ENCODE data around the gene SPOCD1. TPM values are rescaled to one million over a fixed set of nuclear protein-coding genes. Genes with fewer than 3 reads are reported as not detected.

Gene SPOCD1
- total and polyA plus RNA-seq, 9 donors: 0.13 to 0.75 (median 0.51) TPM

- H3K36me3 ChIP-seq (ENCODE audit: control insufficient read depth, insufficient read depth, low read length): no peaks in the 10 kb centered on the region
- DNase-seq: no peak
- no peaks in the 10 kb centered on the region for H3K27me3 ChIP-seq (ENCODE audit: control insufficient read depth, insufficient read depth, low read length)
- H3K4me1 ChIP-seq (ENCODE audit: control insufficient read depth, insufficient read depth, low read length): peaks cover 2% of the 10 kb centered on the region
- WGBS (ENCODE audit: insufficient coverage): 58% methylated on average over 8 of the region's 10 CpGs
- no peaks in the 10 kb centered on the region for H3K9me3 ChIP-seq (replicated peaks; ENCODE audit: control insufficient read depth, low read depth, low read length)
- no peak overlapping the region for H3K4me3 ChIP-seq (ENCODE audit: low read length)
- no peak overlapping the region for H3K27ac ChIP-seq (ENCODE audit: low read length)
Observed at GRCh38 chr1:31814631-31815306, 1.1 kb downstream of the SPOCD1 start.

DNA sequence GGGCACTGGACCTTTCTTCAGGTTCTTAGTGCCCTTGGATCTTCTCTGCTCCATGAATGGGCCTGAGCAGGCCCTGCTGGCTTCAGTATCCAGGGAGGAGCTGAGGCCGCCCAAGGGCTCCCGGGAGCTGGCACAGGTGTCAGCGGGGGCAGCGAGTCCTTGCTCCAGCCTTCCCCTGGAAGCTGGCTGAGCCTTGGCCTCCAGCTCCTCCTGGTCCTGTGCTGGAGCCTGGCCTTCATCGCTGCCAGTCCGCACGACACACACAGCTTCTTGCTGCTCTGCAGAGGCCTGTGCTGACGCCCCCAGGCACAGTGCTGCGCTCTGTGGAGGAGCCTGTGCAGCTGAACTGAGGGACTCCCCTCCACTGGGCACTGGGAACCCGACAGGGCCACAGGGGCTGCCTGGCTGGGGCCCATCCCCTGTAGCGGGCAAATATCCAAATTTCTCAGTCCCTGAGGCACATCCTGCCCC is 1.7 kb downstream of the SPOCD1 start:
- peaks cover 2% of the 10 kb centered on the region for H3K4me1 ChIP-seq (ENCODE audit: control insufficient read depth, insufficient read depth, low read length)
- H3K9me3 ChIP-seq (replicated peaks; ENCODE audit: control insufficient read depth, low read depth, low read length): no peaks in the 10 kb centered on the region
- no peak for DNase-seq
- no peaks in the 10 kb centered on the region for H3K27me3 ChIP-seq (ENCODE audit: control insufficient read depth, insufficient read depth, low read length)
- H3K36me3 ChIP-seq (ENCODE audit: control insufficient read depth, insufficient read depth, low read length): no peaks in the 10 kb centered on the region
- no peak overlapping the region for H3K4me3 ChIP-seq (ENCODE audit: low read length)
- WGBS (ENCODE audit: insufficient coverage): 77% methylated on average over 10 of the region's 11 CpGs
- H3K27ac ChIP-seq (ENCODE audit: low read length): no peak overlapping the region

DNA sequence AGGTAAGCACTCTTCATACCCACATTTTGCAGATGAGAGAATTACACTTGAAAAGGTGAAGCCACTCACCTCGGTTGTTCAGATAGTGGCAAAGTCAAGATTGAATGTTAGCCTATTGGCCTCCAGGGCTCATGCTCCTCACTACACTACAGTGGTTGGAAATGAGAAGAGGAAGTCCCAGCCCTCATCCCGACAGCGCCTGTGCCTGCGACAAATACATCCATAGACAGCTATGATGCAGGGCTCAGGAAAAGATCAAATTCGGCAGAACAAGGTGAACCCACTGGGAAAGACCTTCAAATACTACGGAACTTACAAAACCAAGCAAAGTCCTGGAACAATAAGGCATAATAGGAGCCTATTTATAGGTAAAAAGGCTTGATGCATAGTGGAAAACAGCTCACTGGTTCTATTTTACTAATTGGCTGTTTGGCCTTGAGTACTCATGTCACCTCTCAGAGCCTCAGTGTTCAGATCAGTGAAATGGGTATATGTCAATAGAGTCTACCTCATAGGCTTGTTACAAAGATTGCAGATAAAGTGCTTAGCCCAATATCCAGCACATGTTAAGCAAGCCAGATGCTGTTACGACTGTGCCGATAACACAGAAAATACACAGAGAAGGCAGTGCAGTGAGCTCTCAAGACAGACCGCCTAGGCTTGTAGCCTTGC is 3.5 kb downstream of the SPOCD1 start:
- no peaks in the 10 kb centered on the region for H3K36me3 ChIP-seq (ENCODE audit: control insufficient read depth, insufficient read depth, low read length)
- H3K27me3 ChIP-seq (ENCODE audit: control insufficient read depth, insufficient read depth, low read length): no peaks in the 10 kb centered on the region
- no peak overlapping the region for H3K4me3 ChIP-seq (ENCODE audit: low read length)
- 87% methylated on average over 3 of the region's 9 CpGs for WGBS (ENCODE audit: insufficient coverage)
- no peaks in the 10 kb centered on the region for H3K9me3 ChIP-seq (replicated peaks; ENCODE audit: control insufficient read depth, low read depth, low read length)
- no peak overlapping the region for H3K27ac ChIP-seq (ENCODE audit: low read length)
- DNase-seq: no peak
- peaks cover 2% of the 10 kb centered on the region for H3K4me1 ChIP-seq (ENCODE audit: control insufficient read depth, insufficient read depth, low read length)

GRCh38 chr1:31811605-31812004 is 4.2 kb downstream of the SPOCD1 start:
- Histone ChIP-seq H3K36me3 (ENCODE audit: control insufficient read depth, insufficient read depth, low read length) (no peaks in the 10 kb centered on the region), H3K9me3 (replicated peaks; ENCODE audit: control insufficient read depth, low read depth, low read length) (no peaks in the 10 kb centered on the region), H3K4me3 (ENCODE audit: low read length) (no peak overlapping the region), H3K27me3 (ENCODE audit: control insufficient read depth, insufficient read depth, low read length) (no peaks in the 10 kb centered on the region), H3K27ac (ENCODE audit: low read length) (no peak overlapping the region), H3K4me1 (ENCODE audit: control insufficient read depth, insufficient read depth, low read length) (peaks cover 2% of the 10 kb centered on the region)
- WGBS (ENCODE audit: insufficient coverage): 39% methylated on average over 4 of the region's 7 CpGs
- DNase-seq: peak; percentile 66

DNA sequence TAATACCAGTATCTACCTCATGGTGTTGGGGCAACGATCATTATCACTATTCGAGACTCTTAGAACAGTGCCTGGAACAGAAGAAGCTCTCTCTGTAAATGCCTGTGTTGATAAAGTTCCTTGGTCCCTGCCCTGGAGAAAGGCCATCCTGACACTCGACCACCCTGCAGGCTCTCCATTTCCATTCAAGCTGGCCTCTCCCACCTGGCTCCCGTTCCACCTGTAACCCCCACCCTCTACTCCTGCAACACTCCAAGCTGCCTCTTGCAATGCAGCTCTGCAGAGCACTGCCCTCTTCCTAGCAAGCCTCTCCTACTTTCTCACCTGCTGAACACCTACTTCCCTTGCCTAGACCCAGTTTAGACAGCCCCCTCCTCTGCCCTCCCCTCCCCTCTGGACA is 6.1 kb downstream of the SPOCD1 start:
- no peak for DNase-seq

DNA sequence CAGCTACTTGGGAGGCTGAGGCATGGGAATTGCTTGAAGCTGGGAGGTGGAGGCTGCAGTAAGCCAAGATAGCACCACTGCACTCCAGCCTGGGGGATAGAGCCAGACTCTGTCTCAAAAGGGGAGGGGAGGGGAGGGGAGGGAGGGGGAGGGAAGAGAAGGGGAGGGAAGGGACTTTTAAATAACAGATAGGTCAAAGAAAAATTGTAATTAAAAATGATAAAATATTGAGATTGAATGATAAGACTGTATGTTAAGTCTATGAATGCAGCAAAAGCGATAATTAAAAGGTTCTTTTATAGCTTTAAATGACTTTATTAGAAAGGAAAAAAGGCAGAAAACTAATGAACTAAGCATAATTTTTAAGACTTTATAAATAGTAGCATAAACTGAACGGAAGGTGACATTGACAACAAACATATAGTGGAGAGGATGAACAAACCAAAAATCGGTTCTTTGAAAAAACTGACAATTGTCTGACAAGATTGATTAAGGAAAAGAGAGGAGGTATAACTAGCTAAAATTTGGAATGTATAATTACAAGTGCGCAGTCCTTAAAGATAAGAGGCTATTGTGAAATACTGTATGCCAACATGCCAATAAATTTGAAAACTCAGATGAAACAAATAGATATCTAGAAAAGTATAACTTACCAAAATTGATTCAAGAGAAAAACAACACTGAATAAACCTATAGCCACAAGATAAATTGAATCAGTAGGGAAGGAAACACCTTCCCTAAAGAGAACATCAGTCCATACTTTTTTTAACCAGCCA is 8.4 kb downstream of the SPOCD1 start:
- Histone ChIP-seq H3K4me3 (ENCODE audit: low read length) (no peak overlapping the region), H3K27me3 (ENCODE audit: control insufficient read depth, insufficient read depth, low read length) (no peaks in the 10 kb centered on the region), H3K27ac (ENCODE audit: low read length) (no peak overlapping the region), H3K36me3 (ENCODE audit: control insufficient read depth, insufficient read depth, low read length) (no peaks in the 10 kb centered on the region), H3K4me1 (ENCODE audit: control insufficient read depth, insufficient read depth, low read length) (peaks cover 2% of the 10 kb centered on the region), H3K9me3 (replicated peaks; ENCODE audit: control insufficient read depth, low read depth, low read length) (no peaks in the 10 kb centered on the region)
- DNase-seq: no peak
- WGBS (ENCODE audit: insufficient coverage): 86% methylated on average over 1 of the region's 4 CpGs

More for the DNA sequence above, 6.1 kb downstream of the SPOCD1 start:
- Histone ChIP-seq H3K4me1 (ENCODE audit: control insufficient read depth, insufficient read depth, low read length) (peaks cover 2% of the 10 kb centered on the region), H3K36me3 (ENCODE audit: control insufficient read depth, insufficient read depth, low read length) (no peaks in the 10 kb centered on the region), H3K27ac (ENCODE audit: low read length) (no peak overlapping the region), H3K9me3 (replicated peaks; ENCODE audit: control insufficient read depth, low read depth, low read length) (no peaks in the 10 kb centered on the region), H3K4me3 (ENCODE audit: low read length) (no peak overlapping the region), H3K27me3 (ENCODE audit: control insufficient read depth, insufficient read depth, low read length) (no peaks in the 10 kb centered on the region)
- 61% methylated on average over 4 of the region's 4 CpGs for WGBS (ENCODE audit: insufficient coverage)

DNA sequence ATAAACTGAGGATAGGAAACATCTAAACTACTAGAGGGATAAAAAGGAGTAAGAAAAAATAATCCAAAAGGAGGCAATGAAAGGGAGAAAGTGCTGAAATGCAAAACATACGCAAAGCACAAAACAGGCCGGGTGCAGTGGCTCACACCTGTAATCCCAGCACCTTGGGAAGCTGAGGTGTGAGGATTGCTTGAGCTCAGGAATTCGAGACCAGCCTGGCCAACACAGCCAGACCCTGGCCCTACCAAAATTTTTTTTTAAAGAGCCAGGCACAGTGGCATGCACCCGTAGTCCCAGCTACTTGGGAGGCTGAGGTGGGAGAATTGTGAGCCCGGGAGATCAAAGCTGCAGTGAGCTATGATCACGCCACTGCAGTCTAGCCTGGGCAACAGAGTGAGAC is 10.5 kb downstream of the SPOCD1 start:
- 68% methylated on average over 3 of the region's 6 CpGs for WGBS (ENCODE audit: insufficient coverage)

DNA sequence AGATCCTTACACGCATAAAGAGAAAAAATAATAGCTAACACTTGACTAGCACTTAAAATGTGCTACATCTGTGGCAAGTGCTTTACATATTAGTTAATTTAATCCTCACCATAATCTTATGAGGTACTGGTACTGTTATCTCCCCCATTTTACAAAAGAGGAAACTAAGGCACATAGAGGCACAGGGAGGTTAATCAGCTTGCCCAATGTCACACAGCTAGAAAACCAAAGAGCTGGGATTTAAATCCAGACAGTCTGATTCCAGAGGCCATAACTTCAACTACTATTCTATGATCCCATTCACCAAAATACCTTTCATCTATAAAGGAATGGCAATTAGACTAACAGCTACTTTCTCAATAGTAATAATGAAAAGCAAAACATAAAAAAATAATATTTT is 11.7 kb downstream of the SPOCD1 start:
- Histone ChIP-seq H3K27ac (ENCODE audit: low read length) (no peak overlapping the region), H3K9me3 (replicated peaks; ENCODE audit: control insufficient read depth, low read depth, low read length) (no peaks in the 10 kb centered on the region), H3K4me3 (ENCODE audit: low read length) (no peak overlapping the region), H3K36me3 (ENCODE audit: control insufficient read depth, insufficient read depth, low read length) (no peaks in the 10 kb centered on the region), H3K4me1 (ENCODE audit: control insufficient read depth, insufficient read depth, low read length) (peaks cover 6% of the 10 kb centered on the region), H3K27me3 (ENCODE audit: control insufficient read depth, insufficient read depth, low read length) (peaks cover 3% of the 10 kb centered on the region)
- WGBS (ENCODE audit: insufficient coverage): no CpG with 5 or more reads among the region's 1 CpG
- DNase-seq: no peak

More for the DNA sequence above, 10.5 kb downstream of the SPOCD1 start:
- Histone ChIP-seq H3K4me3 (ENCODE audit: low read length) (no peak overlapping the region), H3K36me3 (ENCODE audit: control insufficient read depth, insufficient read depth, low read length) (no peaks in the 10 kb centered on the region), H3K9me3 (replicated peaks; ENCODE audit: control insufficient read depth, low read depth, low read length) (no peaks in the 10 kb centered on the region), H3K4me1 (ENCODE audit: control insufficient read depth, insufficient read depth, low read length) (no peaks in the 10 kb centered on the region), H3K27me3 (ENCODE audit: control insufficient read depth, insufficient read depth, low read length) (peaks cover 2% of the 10 kb centered on the region), H3K27ac (ENCODE audit: low read length) (no peak overlapping the region)
- no peak for DNase-seq

GRCh38 chr1:31803610-31804009 is 12.2 kb downstream of the SPOCD1 start:
- peaks cover 5% of the 10 kb centered on the region for H3K27me3 ChIP-seq (ENCODE audit: control insufficient read depth, insufficient read depth, low read length)
- no peaks in the 10 kb centered on the region for H3K9me3 ChIP-seq (replicated peaks; ENCODE audit: control insufficient read depth, low read depth, low read length)
- H3K4me1 ChIP-seq (ENCODE audit: control insufficient read depth, insufficient read depth, low read length): peaks cover 6% of the 10 kb centered on the region
- no peak overlapping the region for H3K27ac ChIP-seq (ENCODE audit: low read length)
- H3K4me3 ChIP-seq (ENCODE audit: low read length): no peak overlapping the region
- no CpG with 5 or more reads among the region's 2 CpGs for WGBS (ENCODE audit: insufficient coverage)
- H3K36me3 ChIP-seq (ENCODE audit: control insufficient read depth, insufficient read depth, low read length): no peaks in the 10 kb centered on the region
- DNase-seq: no peak

All from muscle of leg (tissue), 11 donors.